Embryonic facial prominence (tissue), 1 donor: ENCODE results near the gene GCSH.

ENCODE experiments used
- DNase-seq: peaks from one replicate; pipeline ENCODE4 v3.0.0-alpha.2; 2016; ENCODE audit errors: extremely low spot score

Gene GCSH

GRCh38 chr16:81042821-81043220 lies 53.4 kb downstream of the GCSH start:
- DNase-seq = no peak

- no peak for DNase-seq
Measured at GRCh38 chr16:81041696-81042095, 54.5 kb downstream of the GCSH start.

- DNase-seq = no peak
Measured at GRCh38 chr16:81040842-81041241, 55.4 kb downstream of the GCSH start.

GRCh38 chr16:81040131-81040530 lies 56.1 kb downstream of the GCSH start:
- DNase-seq = no peak

- no peak for DNase-seq
Measured at GRCh38 chr16:81036751-81037350, 59.3 kb downstream of the GCSH start.

GRCh38 chr16:81035975-81036750 lies 60.0 kb downstream of the GCSH start:
- DNase-seq = no peak

GRCh38 chr16:81035398-81035974 lies 60.7 kb downstream of the GCSH start, which contains the start of gene ATMIN:
TSS of gene ATMIN (plus strand) at chr16:81035842. CDS start at chr16:81035871, 29 bp downstream.
- peak; percentile 68 for DNase-seq
